HCT116 (cell line): ENCODE results near the gene LY9. TPM values are rescaled to one million over a fixed set of nuclear protein-coding genes. Genes with fewer than 3 reads are reported as not detected.

ENCODE experiments used
- ATAC-seq: fragments of 200-7000 bp; cut with Tn5 transposase; 2 replicates; pipeline ENCODE4 v1.9.1; 2020; ENCODE audit warnings: mild to moderate bottlenecking, moderate library complexity
- BruUV-seq: library from RNA; stranded (reverse); fragments of 400-500 nt; replicated peaks from 2 replicates; lab custom pipeline; 2021; lab: Mats Ljungman, UMichigan
- CTCF ChIA-PET: fragments of 300-600 bp; sonication (Branson Sonifier 250); formaldehyde crosslinking; loops from one replicate; lab custom pipeline; 2021; ENCODE audit warnings: antibody characterized with exemption; lab: Charles Lee
- POLR2A ChIA-PET: fragments of 300-600, 350-600 bp; sonication (Branson Sonifier 250); formaldehyde crosslinking; loops from one replicate; lab custom pipeline; 2021; ENCODE audit warnings: antibody characterized with exemption; lab: Charles Lee
- RAD21 ChIA-PET, 2 experiments: fragments of 300-600 bp; sonication (Branson Sonifier 250); formaldehyde crosslinking; loops; one replicate each; lab custom pipeline; 2023; ENCODE audit warnings: low total read pairs in 2 of 2; ENCODE audit not compliant: uncharacterized antibody in 2 of 2, unreplicated experiment in 2 of 2, low non-redundant PET in 1 of 2; lab: Charles Lee
- DNase-seq: peaks from one replicate; pipeline ENCODE4 v3.0.0-alpha.2; 2010; ENCODE audit warnings: low read depth, low spot score
- H2AFZ ChIP-seq: fragments of 200-600 bp; shearing (Covaris generic), sonication (generic); 2 replicates; pipeline ENCODE4 v1.6.1; 2017; ENCODE audit warnings: low read depth, mixed run types, mixed read lengths, antibody characterized with exemption, low read length; ENCODE audit not compliant: poor library complexity, severe bottlenecking
- H3K27ac ChIP-seq: 2 replicates; pipeline ENCODE4 v1.5.1; 2012; ENCODE audit warnings: low read depth, low read length
- H3K27me3 ChIP-seq: fragments of 200-600 bp; sonication (generic); 2 replicates; pipeline ENCODE4 v1.6.1; 2016; ENCODE audit warnings: mixed run types, low read length, mixed read lengths; ENCODE audit not compliant: insufficient read depth
- H3K36me3 ChIP-seq, 2 experiments: fragments of 200-500 bp in 1 of 2; fragments of 200-600 bp in 1 of 2; sonication (Bioruptor generic) in 1 of 2; sonication (generic) in 1 of 2; 2 replicates each; pipeline versions ENCODE4 v1.5.1 to v1.6.1; 2014 to 2016; ENCODE audit warnings: low read length in 2 of 2, inconsistent platforms in 1 of 2, mixed read lengths in 1 of 2, mixed run types in 1 of 2; ENCODE audit not compliant: insufficient read depth in 2 of 2, control insufficient read depth in 1 of 2
- H3K4me1 ChIP-seq, 2 experiments: fragments of 200-600 bp in 1 of 2; sonication (generic) in 1 of 2; 2 replicates each; pipeline versions ENCODE4 v1.5.1 to v1.6.1; 2012 to 2017; ENCODE audit warnings: low read length in 2 of 2, inconsistent platforms in 1 of 2, mild to moderate bottlenecking in 1 of 2, mixed read lengths in 1 of 2, mixed run types in 1 of 2, moderate library complexity in 1 of 2; ENCODE audit not compliant: insufficient read depth in 2 of 2, control insufficient read depth in 1 of 2
- H3K4me2 ChIP-seq: fragments of 200-600 bp; sonication (generic); 2 replicates; pipeline ENCODE4 v1.6.1; 2017; ENCODE audit warnings: mixed run types, low read length, mixed read lengths
- H3K4me3 ChIP-seq, 2 experiments: fragments of 200-600 bp in 1 of 2; sonication (generic) in 1 of 2; replicated peaks in 1 of 2; 2 replicates each; pipeline ENCODE4 v1.5.1; 2011 to 2016; ENCODE audit warnings: low read length in 2 of 2, control low read depth in 1 of 2, low read depth in 1 of 2, mild to moderate bottlenecking in 1 of 2, mixed read lengths in 1 of 2, mixed run types in 1 of 2
- H3K79me2 ChIP-seq: fragments of 200-600 bp; sonication (generic); 2 replicates; pipeline ENCODE4 v1.6.1; 2017; ENCODE audit warnings: mild to moderate bottlenecking, mixed run types, low read length, moderate library complexity, mixed read lengths; ENCODE audit not compliant: insufficient read depth
- H3K9ac ChIP-seq: fragments of 200-600 bp; sonication (generic); 2 replicates; pipeline ENCODE4 v1.6.1; 2016; ENCODE audit warnings: low read length, mixed read lengths
- H3K9me2 ChIP-seq: fragments of 200-600 bp; sonication (generic), shearing (Covaris generic); 2 replicates; pipeline ENCODE4 v1.6.1; 2017; ENCODE audit warnings: mixed run types, mild to moderate bottlenecking, moderate library complexity; ENCODE audit not compliant: insufficient read depth
- H3K9me3 ChIP-seq, 2 experiments: fragments of 200-500 bp in 1 of 2; fragments of 200-600 bp in 1 of 2; sonication (Bioruptor generic) in 1 of 2; sonication (generic) in 1 of 2; 2 replicates each; pipeline ENCODE4 v1.6.1; 2014 to 2017; ENCODE audit warnings: low read length in 2 of 2, mixed read lengths in 2 of 2, inconsistent platforms in 1 of 2, low read depth in 1 of 2, mild to moderate bottlenecking in 1 of 2, mixed run types in 1 of 2, moderate library complexity in 1 of 2; ENCODE audit not compliant: control insufficient read depth in 1 of 2, insufficient read depth in 1 of 2
- H4K20me1 ChIP-seq: fragments of 200-600 bp; sonication (generic), shearing (Covaris generic); 2 replicates; pipeline ENCODE4 v1.6.1; 2017; ENCODE audit warnings: mixed run types, mild to moderate bottlenecking, moderate library complexity; ENCODE audit not compliant: insufficient read depth
- ATF3 ChIP-seq: IDR thresholded peaks from 2 replicates; pipeline ENCODE4 v1.6.1; 2012
- CTCF ChIP-seq, 3 experiments: fragments of 200-600 bp in 1 of 3; sonication (generic) in 1 of 3; IDR thresholded peaks in 2 of 3; conservative IDR thresholded peaks in 1 of 3; 2 replicates each; pipeline ENCODE4 v1.5.1; 2012 to 2017; ENCODE audit warnings: low read depth in 2 of 3, low read length in 2 of 3, antibody characterized with exemption in 1 of 3, borderline replicate concordance in 1 of 3, control low read depth in 1 of 3, mild to moderate bottlenecking in 1 of 3, mixed read lengths in 1 of 3, mixed run types in 1 of 3, moderate library complexity in 1 of 3; ENCODE audit not compliant: insufficient read depth in 1 of 3
- EGR1 ChIP-seq: IDR thresholded peaks from 2 replicates; pipeline ENCODE4 v1.6.1; 2012; ENCODE audit warnings: low read depth
- ELF1 ChIP-seq: IDR thresholded peaks from 2 replicates; pipeline ENCODE4 v1.6.1; 2012; ENCODE audit warnings: low read depth, borderline replicate concordance
- EZH2 ChIP-seq: fragments of 200-600 bp; sonication (generic); IDR thresholded peaks from 2 replicates; pipeline ENCODE4 v1.6.1; 2017; ENCODE audit warnings: antibody characterized with exemption, mixed run types
- EZH2phosphoT487 ChIP-seq: fragments of 200-600 bp; IDR thresholded peaks from 2 replicates; pipeline ENCODE4 v1.6.1; 2018; ENCODE audit warnings: antibody characterized with exemption, borderline replicate concordance
- POLR2AphosphoS5 ChIP-seq: IDR thresholded peaks from 2 replicates; pipeline ENCODE4 v1.6.1; 2011; ENCODE audit warnings: mild to moderate bottlenecking, low read depth, low read length, moderate library complexity
- RAD21 ChIP-seq: IDR thresholded peaks from 2 replicates; pipeline ENCODE4 v1.6.1; 2012; ENCODE audit warnings: low read depth, mild to moderate bottlenecking
- SP1 ChIP-seq: IDR thresholded peaks from 2 replicates; pipeline ENCODE4 v1.6.1; 2012; ENCODE audit warnings: low read depth
- SRF ChIP-seq: IDR thresholded peaks from 2 replicates; pipeline ENCODE4 v1.6.1; 2012; ENCODE audit warnings: low read depth
- TCF7L2 ChIP-seq: IDR thresholded peaks from 2 replicates; pipeline ENCODE4 v1.7.0; 2011; ENCODE audit warnings: borderline replicate concordance, inconsistent platforms; ENCODE audit not compliant: insufficient read depth, insufficient read length; ENCODE audit errors: extremely low read depth
- YY1 ChIP-seq: IDR thresholded peaks from 2 replicates; pipeline ENCODE4 v1.6.1; 2011; ENCODE audit warnings: low read length, low read depth, moderate library complexity, mild to moderate bottlenecking; ENCODE audit not compliant: insufficient replicate concordance; ENCODE audit errors: extremely low read depth
- ZFX ChIP-seq: fragments of 450-650 bp; IDR thresholded peaks from 2 replicates; pipeline ENCODE4 v1.6.1; 2017
- ZNF274 ChIP-seq: fragments of 200-500 bp; sonication (Bioruptor generic); IDR thresholded peaks from 2 replicates; pipeline ENCODE4 v1.6.1; 2014; ENCODE audit warnings: mild to moderate bottlenecking, low read depth, low read length, inconsistent platforms
- intact Hi-C: fragments of 100-400 bp; cut with micrococcal nuclease; formaldehyde crosslinking; loops from 2 replicates; pipeline ENCODE4 v1.10.0; 2022
- total RNA-seq: library from RNA; stranded (reverse); gene quantifications from one replicate; pipeline ENCODE4 v1.2.1, GENCODE V29; 2021; ENCODE audit not compliant: unreplicated experiment

LY9 gene
- total RNA-seq, 1 experiment from 2014 or later = 0.22 TPM

DNA sequence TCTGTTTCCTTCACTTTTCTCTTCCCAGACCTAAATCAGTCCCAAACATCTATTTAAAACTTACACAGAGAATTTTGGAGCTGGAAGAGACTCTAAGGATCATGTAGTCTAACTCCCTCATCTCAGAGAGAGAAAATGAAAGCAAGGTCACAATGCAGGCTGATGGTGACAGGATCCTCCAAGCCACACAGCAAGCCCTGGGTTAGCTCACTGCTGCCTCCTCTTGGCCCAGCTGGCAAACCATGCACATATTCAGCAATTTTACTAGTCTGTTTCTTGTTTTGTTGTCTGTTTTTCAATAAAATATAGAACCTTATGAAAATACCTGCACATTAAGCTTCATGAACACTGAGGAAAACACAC, 27.7 kb upstream of the LY9 start:
- no TSS peak for BruUV-seq
- no peak for TF ChIP-seq EZH2phosphoT487
- peak; percentile 12 for TF ChIP-seq YY1
- TF ChIP-seq CTCF (IDR thresholded peaks at IDR 0.05 in 2 of 3, conservative IDR thresholded peaks at IDR 0.05 in 1 of 3; ENCODE audit: borderline replicate concordance in 1 of 3, insufficient read depth in 1 of 3, low read depth in 2 of 3, low read length in 2 of 3) = peak; percentile 34 to 67 (median 49); a peak in 5 of 6 replicates
- TF ChIP-seq ZNF274 = no peak
- peak; percentile 44 for TF ChIP-seq RAD21
- TF ChIP-seq SP1 = no peak
- H3K9me3 ChIP-seq = no peaks in the 10 kb centered on the region
- H3K79me2 ChIP-seq = no peaks in the 10 kb centered on the region
- H3K4me2 ChIP-seq = no peak overlapping the region
- no peak overlapping the region for H3K27ac ChIP-seq
- no peaks in the 10 kb centered on the region for H3K9me2 ChIP-seq
- no peak overlapping the region for H3K4me3 ChIP-seq
- no peaks in the 10 kb centered on the region for H3K36me3 ChIP-seq
- no peaks in the 10 kb centered on the region for H3K4me1 ChIP-seq
- H4K20me1 ChIP-seq = no peaks in the 10 kb centered on the region
- CTCF ChIA-PET = interaction anchor here (0.7 to 3.7 kb wide), 13 partner anchors 9 to 595 kb away, joined by 3 to 29 read pairs (median 4); no protein-coding TSS in a partner anchor
- POLR2A ChIA-PET = interaction anchor here (1.4 kb wide), 1 partner anchor 9 kb away, joined by 6 read pairs; no protein-coding TSS in a partner anchor
- RAD21 ChIA-PET = interaction anchor here in 1 of 2 experiments (0.6 kb wide), 1 partner anchor 184 kb away, joined by 3 read pairs; no protein-coding TSS in a partner anchor
- no peak overlapping the region for H3K9ac ChIP-seq
- no peak for DNase-seq
- no peaks in the 10 kb centered on the region for H3K27me3 ChIP-seq
- H2AFZ ChIP-seq = no peak overlapping the region
- peak; percentile 81 for ATAC-seq
- intact Hi-C loops = no loop called here

- Histone ChIP-seq H4K20me1 (no peaks in the 10 kb centered on the region), H2AFZ (no peak overlapping the region), H3K9ac (no peak overlapping the region), H3K4me1 (no peaks in the 10 kb centered on the region), H3K36me3 (no peaks in the 10 kb centered on the region), H3K79me2 (no peaks in the 10 kb centered on the region), H3K4me3 (no peak overlapping the region), H3K9me3 (no peaks in the 10 kb centered on the region), H3K9me2 (no peaks in the 10 kb centered on the region), H3K4me2 (no peak overlapping the region), H3K27me3 (no peaks in the 10 kb centered on the region), H3K27ac (no peak overlapping the region)
- no TSS peak for BruUV-seq
- no peak for DNase-seq
- TF ChIP-seq ZNF274 (no peak), TCF7L2 (no peak), ELF1 (no peak), POLR2AphosphoS5 (no peak), ATF3 (no peak), EZH2phosphoT487 (no peak), EZH2 (no peak), YY1 (no peak), EGR1 (no peak), SRF (no peak), ZFX (no peak)
- no peak for ATAC-seq
- intact Hi-C loops = no loop called here
- CTCF ChIA-PET = interaction anchor here (1.3 kb wide), 1 partner anchor 180 kb away, joined by 3 read pairs; no protein-coding TSS in a partner anchor
- POLR2A ChIA-PET = no interaction called here
- RAD21 ChIA-PET = no interaction called here
Measured at GRCh38 chr1:160772331-160772730, 23.6 kb upstream of the LY9 start.
